A549 (cell line): Measurements from ENCODE around the gene POLR2H.

Experiments
- CBX2 ChIP-seq: fragments of 200-600 bp; sonication (generic); IDR thresholded peaks from 2 replicates; pipeline ENCODE4 v1.6.1; 2016; ENCODE audit warnings: low read depth, mild to moderate bottlenecking, borderline replicate concordance
- CEBPB ChIP-seq, 2 experiments: fragments of >200 bp in 1 of 2; sonication (Bioruptor Twin) in 1 of 2; formaldehyde crosslinking in 1 of 2; IDR thresholded peaks; 2 replicates each; pipeline ENCODE4 v1.6.1; 2012 to 2016
- CTCF ChIP-seq: fragments of >200 bp; sonication (Bioruptor Twin); formaldehyde crosslinking; IDR thresholded peaks from 3 replicates; pipeline ENCODE4 v1.5.1; 2016
- E2F6 ChIP-seq: IDR thresholded peaks from 2 replicates; pipeline ENCODE4 v1.6.1; 2012; ENCODE audit warnings: low read depth, borderline replicate concordance
- EP300 ChIP-seq, 2 experiments: fragments of >200 bp; sonication (Bioruptor Twin); formaldehyde crosslinking; IDR thresholded peaks; 2 replicates in 1 of 2; 3 replicates in 1 of 2; pipeline ENCODE4 v1.6.1; 2016 to 2017
- MAX ChIP-seq: IDR thresholded peaks from 2 replicates; pipeline ENCODE4 v1.6.1; 2012
- PHF8 ChIP-seq: fragments of 200-600 bp; sonication (generic); IDR thresholded peaks from 2 replicates; pipeline ENCODE4 v1.6.1; 2016; ENCODE audit warnings: low read depth, mild to moderate bottlenecking, antibody characterized with exemption, moderate library complexity, borderline replicate concordance
- POLR2A ChIP-seq: IDR thresholded peaks from 2 replicates; pipeline ENCODE4 v1.6.1; 2012; ENCODE audit warnings: mild to moderate bottlenecking, low read length
- RAD21 ChIP-seq, 2 experiments: fragments of >200 bp in 1 of 2; sonication (Bioruptor Twin) in 1 of 2; formaldehyde crosslinking in 1 of 2; IDR thresholded peaks in 1 of 2; conservative IDR thresholded peaks in 1 of 2; 2 replicates in 1 of 2; 3 replicates in 1 of 2; pipeline ENCODE4 v1.6.1; 2012 to 2018; ENCODE audit warnings: inconsistent platforms in 1 of 2
- RARB ChIP-seq: fragments of 250-450 bp; sonication (Bioruptor Pico); IDR thresholded peaks from 2 replicates; pipeline ENCODE4 v1.8.0; 2021; ENCODE audit warnings: mild to moderate bottlenecking, moderate library complexity
- RCOR1 ChIP-seq: fragments of 150-350 bp; IDR thresholded peaks from 2 replicates; pipeline ENCODE4 v1.6.1; 2014; ENCODE audit warnings: antibody characterized with exemption, low read length, low read depth
- REST ChIP-seq: fragments of 200-600 bp; sonication (generic); IDR thresholded peaks from 2 replicates; pipeline ENCODE4 v1.6.1; 2016; ENCODE audit warnings: antibody characterized with exemption, mild to moderate bottlenecking, moderate library complexity
- TF ChIP-seq, protein P1 (sequence below): fragments of 150-350 bp; IDR thresholded peaks from 2 replicates; pipeline ENCODE4 v1.6.1; 2014; ENCODE audit warnings: low read depth, mild to moderate bottlenecking, low read length

GRCh38 chr3:184338511-184338945, 23.0 kb upstream of the POLR2H start:
- TF ChIP-seq CEBPB (IDR thresholded peaks at IDR 0.05) (no peak), CTCF (no peak), RARB (no peak), MAX (no peak), RCOR1 (no peak), CBX2 (no peak), REST (no peak), POLR2A (no peak), E2F6 (no peak), PHF8 (no peak), EP300 (IDR thresholded peaks at IDR 0.05) (no peak), RAD21 (conservative IDR thresholded peaks at IDR 0.05 in 1 of 2, IDR thresholded peaks at IDR 0.05 in 1 of 2) (no peak)
- TF ChIP-seq, protein P1, sequence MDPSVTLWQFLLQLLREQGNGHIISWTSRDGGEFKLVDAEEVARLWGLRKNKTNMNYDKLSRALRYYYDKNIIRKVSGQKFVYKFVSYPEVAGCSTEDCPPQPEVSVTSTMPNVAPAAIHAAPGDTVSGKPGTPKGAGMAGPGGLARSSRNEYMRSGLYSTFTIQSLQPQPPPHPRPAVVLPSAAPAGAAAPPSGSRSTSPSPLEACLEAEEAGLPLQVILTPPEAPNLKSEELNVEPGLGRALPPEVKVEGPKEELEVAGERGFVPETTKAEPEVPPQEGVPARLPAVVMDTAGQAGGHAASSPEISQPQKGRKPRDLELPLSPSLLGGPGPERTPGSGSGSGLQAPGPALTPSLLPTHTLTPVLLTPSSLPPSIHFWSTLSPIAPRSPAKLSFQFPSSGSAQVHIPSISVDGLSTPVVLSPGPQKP: no peak
